Endodermal cell (in vitro differentiated cells): Measurements from ENCODE around the gene ATP5ME. TPM values are rescaled to one million over a fixed set of nuclear protein-coding genes. Genes with fewer than 3 reads are reported as not detected.

Experiments used
- DNase-seq: peaks from one replicate; pipeline ENCODE4 v3.0.0-alpha.2; 2017
- H3K27ac ChIP-seq: 2 replicates; pipeline ENCODE4 v1.5.1; 2013; ENCODE audit warnings: mild to moderate bottlenecking, low read depth, low read length, moderate library complexity
- H3K27me3 ChIP-seq: 2 replicates; pipeline ENCODE4 v1.6.1; 2013; ENCODE audit warnings: mild to moderate bottlenecking, low read length, moderate library complexity; ENCODE audit not compliant: insufficient read depth, control insufficient read depth, poor library complexity, severe bottlenecking
- H3K36me3 ChIP-seq: 2 replicates; pipeline ENCODE4 v1.7.0; 2013; ENCODE audit warnings: mild to moderate bottlenecking, low read length, moderate library complexity; ENCODE audit not compliant: control insufficient read depth, insufficient read depth
- H3K4me1 ChIP-seq: one replicate; pipeline ENCODE4 v1.7.0; 2013; ENCODE audit warnings: low read length; ENCODE audit not compliant: control insufficient read depth, insufficient read depth
- H3K4me3 ChIP-seq: 2 replicates; pipeline ENCODE4 v1.5.1; 2013; ENCODE audit warnings: mild to moderate bottlenecking, low read length, moderate library complexity
- H3K9ac ChIP-seq: 2 replicates; pipeline ENCODE4 v1.6.1; 2013; ENCODE audit warnings: mild to moderate bottlenecking, low read length, moderate library complexity; ENCODE audit not compliant: poor library complexity, severe bottlenecking; ENCODE audit errors: extremely low read depth
- H3K9me3 ChIP-seq: 2 replicates; pipeline ENCODE4 v1.6.1; 2013; ENCODE audit warnings: mild to moderate bottlenecking, low read length, moderate library complexity; ENCODE audit not compliant: control insufficient read depth
- H3K27ac Mint-ChIP-seq: 2 replicates; pipeline ENCODE4 v1.8.0; 2020; ENCODE audit warnings: mixed read lengths
- H3K27me3 Mint-ChIP-seq: 2 replicates; pipeline ENCODE4 v1.8.0; 2021; ENCODE audit warnings: mild to moderate bottlenecking, mixed read lengths; ENCODE audit not compliant: insufficient read depth
- H3K36me3 Mint-ChIP-seq: 2 replicates; pipeline ENCODE4 v1.8.0; 2020; ENCODE audit warnings: low read depth, mixed read lengths
- H3K4me1 Mint-ChIP-seq: 2 replicates; pipeline ENCODE4 v1.8.0; 2020; ENCODE audit warnings: mixed read lengths
- H3K4me3 Mint-ChIP-seq: 2 replicates; pipeline ENCODE4 v1.8.0; 2020; ENCODE audit warnings: mild to moderate bottlenecking, moderate library complexity, mixed read lengths
- H3K9me3 Mint-ChIP-seq: 2 replicates; pipeline ENCODE4 v1.8.0; 2020; ENCODE audit warnings: mild to moderate bottlenecking, mixed read lengths
- WGBS, 2 experiments: methylation state at CpG; one replicate each; pipeline versions ENCODE4 v1.1.5 to v1.1.7; 2013; ENCODE audit warnings: missing lambda C conversion rate in 2 of 2, mixed read lengths in 1 of 2; ENCODE audit not compliant: insufficient coverage in 1 of 2, insufficient read length in 1 of 2; 5-methylcytosine and 5-hydroxymethylcytosine counted together
- total RNA-seq, 2 donors: library from RNA; stranded (reverse); fragmentation: NEBNext Ultra II Directional in 1 of 2; extraction: Animal tissue kit (Norgen Biotek cat#: 25700) in 1 of 2; gene quantifications; 2 replicates in 1 of 2; 3 replicates in 1 of 2; pipeline ENCODE4 v1.2.1, GENCODE V29; 2021
- TF ChIP-seq, protein P1 (sequence below): fragments of 200-600 bp; sonication (generic); conservative IDR thresholded peaks from 2 replicates; pipeline ENCODE4 v1.5.0; 2021; ENCODE audit warnings: antibody characterized with exemption, mild to moderate bottlenecking

Gene ATP5ME
- total RNA-seq, 2 donors from 2014 or later: 407 to 456 TPM

DNA sequence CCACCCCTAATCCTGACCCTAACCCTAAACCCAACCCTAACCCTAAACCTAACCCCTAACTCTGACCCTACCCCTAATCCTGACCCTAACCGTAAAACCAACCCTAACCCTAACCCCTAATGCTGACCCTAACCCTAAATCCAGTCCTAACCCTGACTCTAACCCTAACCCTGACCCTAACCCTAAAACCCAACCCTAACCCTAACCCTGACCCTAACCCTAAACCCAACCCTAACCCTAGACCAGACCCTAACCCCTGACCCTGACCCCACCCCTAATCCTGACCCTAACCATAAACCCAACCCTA, 30.8 kb upstream of the ATP5ME start:
- H3K27ac ChIP-seq: no peak overlapping the region
- peaks cover 14% of the 10 kb centered on the region for H3K36me3 Mint-ChIP-seq
- H3K4me3 ChIP-seq: peak overlapping the region; percentile 76
- peaks cover 10% of the 10 kb centered on the region for H3K9me3 Mint-ChIP-seq
- H3K9me3 ChIP-seq: no peaks in the 10 kb centered on the region
- H3K4me1 Mint-ChIP-seq: no peaks in the 10 kb centered on the region
- H3K36me3 ChIP-seq: peaks cover 20% of the 10 kb centered on the region
- WGBS, 2 experiments: 98 to 100% methylated on average over 1 of the region's 1 CpG
- peaks cover 24% of the 10 kb centered on the region for H3K27me3 Mint-ChIP-seq
- H3K9ac ChIP-seq: no peak overlapping the region
- TF ChIP-seq, protein P1, sequence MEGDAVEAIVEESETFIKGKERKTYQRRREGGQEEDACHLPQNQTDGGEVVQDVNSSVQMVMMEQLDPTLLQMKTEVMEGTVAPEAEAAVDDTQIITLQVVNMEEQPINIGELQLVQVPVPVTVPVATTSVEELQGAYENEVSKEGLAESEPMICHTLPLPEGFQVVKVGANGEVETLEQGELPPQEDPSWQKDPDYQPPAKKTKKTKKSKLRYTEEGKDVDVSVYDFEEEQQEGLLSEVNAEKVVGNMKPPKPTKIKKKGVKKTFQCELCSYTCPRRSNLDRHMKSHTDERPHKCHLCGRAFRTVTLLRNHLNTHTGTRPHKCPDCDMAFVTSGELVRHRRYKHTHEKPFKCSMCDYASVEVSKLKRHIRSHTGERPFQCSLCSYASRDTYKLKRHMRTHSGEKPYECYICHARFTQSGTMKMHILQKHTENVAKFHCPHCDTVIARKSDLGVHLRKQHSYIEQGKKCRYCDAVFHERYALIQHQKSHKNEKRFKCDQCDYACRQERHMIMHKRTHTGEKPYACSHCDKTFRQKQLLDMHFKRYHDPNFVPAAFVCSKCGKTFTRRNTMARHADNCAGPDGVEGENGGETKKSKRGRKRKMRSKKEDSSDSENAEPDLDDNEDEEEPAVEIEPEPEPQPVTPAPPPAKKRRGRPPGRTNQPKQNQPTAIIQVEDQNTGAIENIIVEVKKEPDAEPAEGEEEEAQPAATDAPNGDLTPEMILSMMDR: no peak
- peaks cover 6% of the 10 kb centered on the region for H3K27me3 ChIP-seq
- DNase-seq: no peak
- H3K27ac Mint-ChIP-seq: no peak overlapping the region
- no peaks in the 10 kb centered on the region for H3K4me1 ChIP-seq
- peak overlapping the region; percentile 53 for H3K4me3 Mint-ChIP-seq

DNA sequence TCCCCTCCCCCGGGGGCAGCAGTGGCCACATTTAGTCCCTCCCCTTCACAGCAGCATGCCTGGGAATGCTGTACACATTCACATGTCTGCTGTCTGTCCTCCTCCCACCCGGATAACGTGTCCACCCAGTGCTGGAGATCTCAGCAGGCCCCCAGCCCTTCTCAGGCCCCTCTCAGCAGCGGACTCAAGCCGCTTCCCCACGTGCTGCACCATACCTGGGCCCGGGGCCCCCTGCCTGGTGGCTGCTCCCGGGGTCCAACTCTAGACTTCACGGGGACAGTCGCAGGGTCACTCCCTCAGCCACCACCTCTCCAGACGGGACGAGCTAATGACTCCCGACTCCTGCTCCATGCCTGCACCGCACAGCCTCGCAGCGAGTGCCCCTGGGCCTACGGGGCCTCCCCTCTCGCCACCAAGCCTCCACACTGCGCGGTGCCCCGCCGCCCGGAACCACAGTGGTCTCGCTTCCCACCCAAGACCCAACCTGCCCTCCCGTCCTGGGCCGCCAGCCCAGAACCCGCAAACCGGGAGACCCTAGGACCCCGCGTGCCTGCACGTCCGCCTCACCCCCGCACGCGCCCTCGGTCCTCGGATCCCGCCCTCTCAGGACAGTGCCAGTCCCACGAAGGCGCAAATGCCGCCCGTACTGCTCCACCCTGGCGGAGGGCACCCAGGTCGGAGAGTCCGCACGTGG, 30.3 kb upstream of the ATP5ME start:
- no peak overlapping the region for H3K4me3 ChIP-seq
- TF ChIP-seq, protein P1: no peak
- Mint-ChIP-seq H3K4me3 (no peak overlapping the region), H3K9me3 (peaks cover 6% of the 10 kb centered on the region), H3K36me3 (peaks cover 8% of the 10 kb centered on the region), H3K27me3 (peaks cover 24% of the 10 kb centered on the region), H3K27ac (no peak overlapping the region), H3K4me1 (no peaks in the 10 kb centered on the region)
- peaks cover 14% of the 10 kb centered on the region for H3K36me3 ChIP-seq
- H3K9me3 ChIP-seq: no peaks in the 10 kb centered on the region
- 92 to 97% methylated on average over 22 to 46 of the region's 46 CpGs for WGBS, 2 experiments
- peaks cover 6% of the 10 kb centered on the region for H3K27me3 ChIP-seq
- H3K9ac ChIP-seq: no peak overlapping the region
- H3K27ac ChIP-seq: no peak overlapping the region
- H3K4me1 ChIP-seq: no peaks in the 10 kb centered on the region
- no peak for DNase-seq

DNA sequence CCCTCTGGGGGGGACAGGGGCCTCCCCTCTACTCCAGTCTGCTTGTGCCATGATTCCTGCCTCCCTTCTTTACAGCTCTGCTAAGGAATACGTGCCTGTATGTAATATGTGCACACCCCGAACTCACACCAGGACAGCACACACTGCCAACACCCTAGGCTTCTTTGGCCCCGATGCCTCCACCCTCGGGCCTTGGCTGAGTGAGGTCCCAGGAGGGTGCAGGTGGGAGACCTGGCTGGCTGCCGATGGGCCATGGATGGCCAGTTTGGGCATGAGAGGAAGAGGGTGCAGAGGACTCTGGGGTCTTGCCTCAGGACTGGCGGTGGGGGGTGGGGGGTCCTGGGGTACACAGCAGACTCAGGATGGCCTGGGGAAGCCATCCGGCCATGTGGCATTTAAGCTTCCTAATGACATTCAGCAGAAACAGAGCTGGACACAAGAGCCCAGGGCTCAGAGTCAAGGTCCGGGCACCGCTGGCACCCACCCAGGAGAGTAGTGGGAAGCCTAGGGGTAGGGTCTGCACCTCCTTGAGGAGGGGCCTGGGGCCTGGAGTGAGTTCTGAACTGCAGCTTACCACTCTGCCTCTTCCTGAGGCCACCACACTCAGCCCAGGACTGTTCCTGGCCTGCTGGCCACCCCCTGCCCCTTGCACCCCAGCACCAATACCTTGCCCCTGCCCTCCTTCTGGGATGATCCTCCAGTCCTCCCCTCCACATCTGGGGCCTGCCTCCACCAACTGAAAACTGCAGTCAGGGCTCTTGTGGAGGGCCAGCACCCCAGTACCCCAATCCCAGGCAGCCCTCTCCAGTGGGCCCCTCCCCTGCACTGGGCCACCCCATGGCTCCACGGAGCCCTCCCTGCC, 29.5 kb upstream of the ATP5ME start:
- Histone ChIP-seq H3K27ac (no peak overlapping the region), H3K36me3 (peaks cover 6% of the 10 kb centered on the region), H3K9me3 (no peaks in the 10 kb centered on the region), H3K27me3 (peaks cover 6% of the 10 kb centered on the region), H3K4me1 (no peaks in the 10 kb centered on the region), H3K9ac (no peak overlapping the region), H3K4me3 (no peak overlapping the region)
- Mint-ChIP-seq H3K4me3 (no peak overlapping the region), H3K27me3 (peaks cover 24% of the 10 kb centered on the region), H3K9me3 (peaks cover under 1% of the 10 kb centered on the region), H3K27ac (no peak overlapping the region), H3K4me1 (no peaks in the 10 kb centered on the region), H3K36me3 (peaks cover 1% of the 10 kb centered on the region)
- DNase-seq: no peak
- TF ChIP-seq, protein P1: no peak
- WGBS, 2 experiments: 91 to 92% methylated on average over 6 to 10 of the region's 10 CpGs
